ENCODE data around the gene UCHL3.

The UCHL3 gene

DNA sequence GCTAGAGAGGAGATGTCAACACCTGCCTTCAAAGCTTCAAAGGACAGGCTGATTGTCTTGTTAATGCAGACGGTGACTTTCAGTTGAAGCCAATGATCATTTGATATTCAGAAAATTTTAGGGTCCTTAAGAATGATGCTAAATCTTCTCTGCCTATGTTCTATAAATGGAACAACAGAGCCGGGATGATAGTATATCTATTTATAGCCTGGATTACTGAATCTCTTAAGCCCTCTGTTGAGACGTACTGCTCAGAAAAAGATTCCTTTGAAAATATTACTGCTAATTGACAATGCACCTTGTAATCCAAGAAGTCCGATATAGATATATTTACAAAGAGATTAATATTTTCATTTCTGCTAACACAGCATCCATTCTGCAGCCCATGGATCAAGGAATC lies 50.8 kb downstream of the UCHL3 start:
- no peak overlapping the region for H3K27ac ChIP-seq (ENCODE audit: low read length)
- no peak for DNase-seq
- H3K4me1 ChIP-seq (ENCODE audit: low read length), result no peaks in the 10 kb centered on the region
- no peaks in the 10 kb centered on the region for H3K79me2 ChIP-seq (ENCODE audit: low read length)
- H4K20me1 ChIP-seq (ENCODE audit: insufficient read depth, low read length), result no peaks in the 10 kb centered on the region
- H2AFZ ChIP-seq (ENCODE audit: low read length), result no peak overlapping the region
- no peaks in the 10 kb centered on the region; the same call in 1 of the 2 replicates for H3K36me3 ChIP-seq (replicated peaks; ENCODE audit: insufficient read depth, low read length)
- H3K9me2 ChIP-seq (replicated peaks; ENCODE audit: insufficient read depth, low read length), result no peaks in the 10 kb centered on the region
- H3K9me3 ChIP-seq (replicated peaks; ENCODE audit: insufficient read depth, low read length), result no peaks in the 10 kb centered on the region
- H3F3A ChIP-seq (ENCODE audit: insufficient read depth, low read length), result no peaks in the 10 kb centered on the region
- no peaks in the 10 kb centered on the region for H3K27me3 ChIP-seq (replicated peaks; ENCODE audit: insufficient read depth, low read length)
- H3K9ac ChIP-seq (ENCODE audit: low read length), result no peak overlapping the region
- H3K4me3 ChIP-seq (ENCODE audit: low read length), result no peak overlapping the region
- H3K4me2 ChIP-seq (ENCODE audit: low read depth, low read length), result no peak overlapping the region
- TF ChIP-seq, protein P1, sequence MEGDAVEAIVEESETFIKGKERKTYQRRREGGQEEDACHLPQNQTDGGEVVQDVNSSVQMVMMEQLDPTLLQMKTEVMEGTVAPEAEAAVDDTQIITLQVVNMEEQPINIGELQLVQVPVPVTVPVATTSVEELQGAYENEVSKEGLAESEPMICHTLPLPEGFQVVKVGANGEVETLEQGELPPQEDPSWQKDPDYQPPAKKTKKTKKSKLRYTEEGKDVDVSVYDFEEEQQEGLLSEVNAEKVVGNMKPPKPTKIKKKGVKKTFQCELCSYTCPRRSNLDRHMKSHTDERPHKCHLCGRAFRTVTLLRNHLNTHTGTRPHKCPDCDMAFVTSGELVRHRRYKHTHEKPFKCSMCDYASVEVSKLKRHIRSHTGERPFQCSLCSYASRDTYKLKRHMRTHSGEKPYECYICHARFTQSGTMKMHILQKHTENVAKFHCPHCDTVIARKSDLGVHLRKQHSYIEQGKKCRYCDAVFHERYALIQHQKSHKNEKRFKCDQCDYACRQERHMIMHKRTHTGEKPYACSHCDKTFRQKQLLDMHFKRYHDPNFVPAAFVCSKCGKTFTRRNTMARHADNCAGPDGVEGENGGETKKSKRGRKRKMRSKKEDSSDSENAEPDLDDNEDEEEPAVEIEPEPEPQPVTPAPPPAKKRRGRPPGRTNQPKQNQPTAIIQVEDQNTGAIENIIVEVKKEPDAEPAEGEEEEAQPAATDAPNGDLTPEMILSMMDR (IDR thresholded peaks at IDR 0.05; ENCODE audit: low read length), result no peak
- TF ChIP-seq EZH2phosphoT487 (IDR thresholded peaks at IDR 0.05; ENCODE audit: low read length) (no peak), EZH2 (optimal IDR thresholded peaks at IDR 0.05; ENCODE audit: low read depth, low read length) (no peak)

DNA sequence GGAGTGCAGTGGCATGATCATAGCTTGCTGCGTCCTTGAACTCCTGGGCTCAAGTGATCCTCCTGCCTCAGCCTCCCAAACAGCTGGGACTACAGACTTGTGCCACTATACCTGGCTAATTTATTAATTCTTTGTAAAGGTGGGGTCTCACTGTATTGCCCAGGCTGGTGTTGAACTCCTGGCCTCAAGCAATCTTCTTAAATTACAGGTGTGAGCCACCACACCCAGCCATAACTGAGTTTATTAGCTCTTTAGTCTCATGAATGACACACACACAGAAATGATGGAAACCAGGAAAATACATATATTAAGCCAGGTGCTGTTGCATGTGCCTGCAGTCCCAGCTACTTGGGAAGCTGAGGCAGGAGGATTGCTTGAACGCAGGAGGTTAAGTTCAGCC lies 53.4 kb downstream of the UCHL3 start:
- no peak overlapping the region for H3K27ac ChIP-seq (ENCODE audit: low read length)
- TF ChIP-seq EZH2phosphoT487 (IDR thresholded peaks at IDR 0.05; ENCODE audit: low read length) (no peak), EZH2 (optimal IDR thresholded peaks at IDR 0.05; ENCODE audit: low read depth, low read length) (no peak)
- TF ChIP-seq, protein P1 (IDR thresholded peaks at IDR 0.05; ENCODE audit: low read length), result no peak

DNA sequence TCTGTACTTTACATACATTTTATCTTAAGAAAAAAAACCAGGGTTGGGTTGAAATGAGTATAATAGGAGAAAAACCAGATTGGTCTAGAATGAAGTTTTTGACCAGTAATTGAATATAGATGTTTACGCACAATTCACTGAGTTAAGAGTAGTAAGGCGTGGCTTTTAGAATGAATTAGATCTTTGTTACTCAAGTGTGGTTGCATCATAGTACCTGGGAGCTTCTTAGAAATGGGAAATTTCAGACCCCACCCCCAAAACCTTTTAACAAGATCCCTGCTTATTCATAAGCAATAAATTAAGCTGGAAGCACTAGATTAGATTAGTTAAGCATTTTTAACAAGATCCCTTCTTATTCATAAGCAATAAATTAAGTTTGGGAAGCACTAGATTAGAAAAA lies 57.9 kb downstream of the UCHL3 start:
- no peak overlapping the region for H3K4me3 ChIP-seq (ENCODE audit: low read length)
- no peaks in the 10 kb centered on the region for H3K79me2 ChIP-seq (ENCODE audit: low read length)
- TF ChIP-seq EZH2 (optimal IDR thresholded peaks at IDR 0.05; ENCODE audit: low read depth, low read length), result no peak
- TF ChIP-seq EZH2phosphoT487 (IDR thresholded peaks at IDR 0.05; ENCODE audit: low read length), result no peak
- TF ChIP-seq, protein P1 (IDR thresholded peaks at IDR 0.05; ENCODE audit: low read length), result no peak
- H3K4me1 ChIP-seq (ENCODE audit: low read length), result no peaks in the 10 kb centered on the region
- H3K9me3 ChIP-seq (replicated peaks; ENCODE audit: insufficient read depth, low read length), result no peaks in the 10 kb centered on the region
- H3K9ac ChIP-seq (ENCODE audit: low read length), result no peak overlapping the region
- no peaks in the 10 kb centered on the region for H4K20me1 ChIP-seq (ENCODE audit: insufficient read depth, low read length)
- no peak for DNase-seq
- H2AFZ ChIP-seq (ENCODE audit: low read length), result no peak overlapping the region
- H3K4me2 ChIP-seq (ENCODE audit: low read depth, low read length), result no peak overlapping the region
- H3F3A ChIP-seq (ENCODE audit: insufficient read depth, low read length), result no peaks in the 10 kb centered on the region
- no peaks in the 10 kb centered on the region for H3K27me3 ChIP-seq (replicated peaks; ENCODE audit: insufficient read depth, low read length)
- H3K9me2 ChIP-seq (replicated peaks; ENCODE audit: insufficient read depth, low read length), result no peaks in the 10 kb centered on the region
- no peak overlapping the region for H3K27ac ChIP-seq (ENCODE audit: low read length)
- no peaks in the 10 kb centered on the region; the same call in 1 of the 2 replicates for H3K36me3 ChIP-seq (replicated peaks; ENCODE audit: insufficient read depth, low read length)

More for the DNA sequence above, 53.4 kb downstream of the UCHL3 start:
- Histone ChIP-seq H2AFZ (ENCODE audit: low read length) (no peak overlapping the region), H4K20me1 (ENCODE audit: insufficient read depth, low read length) (no peaks in the 10 kb centered on the region), H3K79me2 (ENCODE audit: low read length) (no peaks in the 10 kb centered on the region), H3K9me3 (replicated peaks; ENCODE audit: insufficient read depth, low read length) (no peaks in the 10 kb centered on the region), H3K27me3 (replicated peaks; ENCODE audit: insufficient read depth, low read length) (no peaks in the 10 kb centered on the region), H3K4me1 (ENCODE audit: low read length) (no peaks in the 10 kb centered on the region), H3K9me2 (replicated peaks; ENCODE audit: insufficient read depth, low read length) (no peaks in the 10 kb centered on the region), H3K9ac (ENCODE audit: low read length) (no peak overlapping the region), H3F3A (ENCODE audit: insufficient read depth, low read length) (no peaks in the 10 kb centered on the region), H3K4me2 (ENCODE audit: low read depth, low read length) (no peak overlapping the region), H3K4me3 (ENCODE audit: low read length) (no peak overlapping the region), H3K36me3 (replicated peaks; ENCODE audit: insufficient read depth, low read length) (no peaks in the 10 kb centered on the region; the same call in 1 of the 2 replicates)
- no peak for DNase-seq

Data from MM.1S (cell line).